Dendritic cell treated with granulocyte-macrophage colony-stimulating factor and Interleukin-4, amounts not matched to agents 40 ng/mL and 50 ng/mL, for 4 days (primary cell): ENCODE data around the gene MPP2.
"Not testable (repeated sequence)": the region's sequence is repeated elsewhere in the genome, so short reads cannot be mapped to it uniquely, and the experiment has no call there.

Experiments used
- H3K27ac Mint-ChIP-seq: one replicate; pipeline ENCODE4 v1.8.0; 2022; ENCODE audit warnings: mild to moderate bottlenecking, mixed read lengths
- H3K27me3 Mint-ChIP-seq: one replicate; pipeline ENCODE4 v1.8.0; 2022; ENCODE audit warnings: mild to moderate bottlenecking, mixed read lengths
- H3K36me3 Mint-ChIP-seq: one replicate; pipeline ENCODE4 v1.8.0; 2022; ENCODE audit warnings: low read depth, mixed read lengths
- H3K4me1 Mint-ChIP-seq: one replicate; pipeline ENCODE4 v1.8.0; 2022; ENCODE audit warnings: low read depth, mixed read lengths
- H3K4me3 Mint-ChIP-seq: one replicate; pipeline ENCODE4 v1.8.0; 2022; ENCODE audit warnings: mild to moderate bottlenecking, moderate library complexity, mixed read lengths
- H3K9me3 Mint-ChIP-seq: one replicate; pipeline ENCODE4 v1.8.0; 2022; ENCODE audit warnings: mixed read lengths
- intact Hi-C: fragments of 100-400 bp; cut with micrococcal nuclease; formaldehyde crosslinking; loops from one replicate; pipeline ENCODE4 v1.15.0; 2022

MPP2 gene

GRCh38 chr17:43905400-43905984 is 1.8 kb downstream of the MPP2 start:
- Mint-ChIP-seq H3K36me3 (no peaks in the 10 kb centered on the region), H3K4me3 (no peak overlapping the region), H3K4me1 (peaks cover 36% of the 10 kb centered on the region), H3K9me3 (no peaks in the 10 kb centered on the region), H3K27ac (no peak overlapping the region), H3K27me3 (peaks cover 76% of the 10 kb centered on the region)
- intact Hi-C loops = no loop called here

GRCh38 chr17:43901861-43902589 is 5.3 kb downstream of the MPP2 start:
- Mint-ChIP-seq H3K4me1 (peaks cover 25% of the 10 kb centered on the region), H3K9me3 (no peaks in the 10 kb centered on the region), H3K4me3 (no peak overlapping the region), H3K27me3 (peaks cover 68% of the 10 kb centered on the region), H3K27ac (no peak overlapping the region), H3K36me3 (no peaks in the 10 kb centered on the region)
- intact Hi-C loops = no loop called here

GRCh38 chr17:43900858-43901754 is 6.2 kb downstream of the MPP2 start:
- no peaks in the 10 kb centered on the region for H3K36me3 Mint-ChIP-seq
- intact Hi-C loops = no loop called here

GRCh38 chr17:43900183-43900857 is 7.0 kb downstream of the MPP2 start:
- Mint-ChIP-seq H3K4me1 (peaks cover 13% of the 10 kb centered on the region), H3K9me3 (no peaks in the 10 kb centered on the region), H3K4me3 (peak overlapping the region; percentile 70), H3K27me3 (peaks cover 62% of the 10 kb centered on the region), H3K36me3 (no peaks in the 10 kb centered on the region), H3K27ac (peak overlapping the region; percentile 40)
- intact Hi-C loops = no loop called here

More at GRCh38 chr17:43900858-43901754, 6.2 kb downstream of the MPP2 start:
- Mint-ChIP-seq H3K27me3 (peaks cover 68% of the 10 kb centered on the region), H3K4me1 (peaks cover 16% of the 10 kb centered on the region), H3K9me3 (no peaks in the 10 kb centered on the region), H3K4me3 (peak overlapping the region; percentile 70), H3K27ac (peak overlapping the region; percentile 40)

DNA sequence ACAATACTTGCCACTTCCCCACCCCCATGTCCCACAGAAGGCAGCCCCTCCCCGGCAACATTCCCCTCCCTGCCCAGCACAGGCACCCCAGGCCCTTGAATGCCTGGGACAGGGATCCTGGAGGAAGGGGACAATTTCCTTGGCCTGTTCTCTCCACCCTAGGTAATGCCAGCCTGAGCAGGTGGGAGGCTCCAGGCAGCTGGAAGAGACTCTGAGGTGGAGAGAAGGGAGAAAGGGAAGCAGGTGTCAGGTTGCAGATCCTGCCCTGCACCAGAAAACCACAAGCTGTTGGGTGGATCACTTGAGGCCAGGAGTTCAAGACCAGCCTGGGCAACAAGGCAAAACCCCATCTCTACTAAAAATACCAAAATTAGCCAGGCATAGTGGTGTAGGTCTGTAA is 8.9 kb downstream of the MPP2 start:
- Mint-ChIP-seq H3K4me1 (peaks cover 13% of the 10 kb centered on the region), H3K36me3 (no peaks in the 10 kb centered on the region), H3K9me3 (no peaks in the 10 kb centered on the region), H3K4me3 (no peak overlapping the region), H3K27me3 (peaks cover 46% of the 10 kb centered on the region), H3K27ac (no peak overlapping the region)
- intact Hi-C loops = no loop called here

- H3K4me3 Mint-ChIP-seq = no peak overlapping the region
- peaks cover 13% of the 10 kb centered on the region for H3K4me1 Mint-ChIP-seq
- H3K27ac Mint-ChIP-seq = no peak overlapping the region
- peaks cover 46% of the 10 kb centered on the region for H3K27me3 Mint-ChIP-seq
- intact Hi-C loops = no loop called here
- no peaks in the 10 kb centered on the region for H3K36me3 Mint-ChIP-seq
- H3K9me3 Mint-ChIP-seq = no peaks in the 10 kb centered on the region
Measured at GRCh38 chr17:43897831-43898230, 9.5 kb downstream of the MPP2 start.

- H3K36me3 Mint-ChIP-seq, H3K4me3 Mint-ChIP-seq, H3K9me3 Mint-ChIP-seq, H3K4me1 Mint-ChIP-seq, intact Hi-C loops, H3K27ac Mint-ChIP-seq: not testable (repeated sequence)
- peaks cover 28% of the 10 kb centered on the region for H3K27me3 Mint-ChIP-seq
Measured at GRCh38 chr17:43894494-43894893, 12.8 kb downstream of the MPP2 start.

GRCh38 chr17:43892647-43892952 is 14.7 kb downstream of the MPP2 start:
- no peaks in the 10 kb centered on the region for H3K36me3 Mint-ChIP-seq
- H3K9me3 Mint-ChIP-seq = no peaks in the 10 kb centered on the region
- intact Hi-C loops = no loop called here
- no peaks in the 10 kb centered on the region for H3K4me1 Mint-ChIP-seq
- H3K4me3 Mint-ChIP-seq = no peak overlapping the region
- peaks cover 23% of the 10 kb centered on the region for H3K27me3 Mint-ChIP-seq
- no peak overlapping the region for H3K27ac Mint-ChIP-seq

DNA sequence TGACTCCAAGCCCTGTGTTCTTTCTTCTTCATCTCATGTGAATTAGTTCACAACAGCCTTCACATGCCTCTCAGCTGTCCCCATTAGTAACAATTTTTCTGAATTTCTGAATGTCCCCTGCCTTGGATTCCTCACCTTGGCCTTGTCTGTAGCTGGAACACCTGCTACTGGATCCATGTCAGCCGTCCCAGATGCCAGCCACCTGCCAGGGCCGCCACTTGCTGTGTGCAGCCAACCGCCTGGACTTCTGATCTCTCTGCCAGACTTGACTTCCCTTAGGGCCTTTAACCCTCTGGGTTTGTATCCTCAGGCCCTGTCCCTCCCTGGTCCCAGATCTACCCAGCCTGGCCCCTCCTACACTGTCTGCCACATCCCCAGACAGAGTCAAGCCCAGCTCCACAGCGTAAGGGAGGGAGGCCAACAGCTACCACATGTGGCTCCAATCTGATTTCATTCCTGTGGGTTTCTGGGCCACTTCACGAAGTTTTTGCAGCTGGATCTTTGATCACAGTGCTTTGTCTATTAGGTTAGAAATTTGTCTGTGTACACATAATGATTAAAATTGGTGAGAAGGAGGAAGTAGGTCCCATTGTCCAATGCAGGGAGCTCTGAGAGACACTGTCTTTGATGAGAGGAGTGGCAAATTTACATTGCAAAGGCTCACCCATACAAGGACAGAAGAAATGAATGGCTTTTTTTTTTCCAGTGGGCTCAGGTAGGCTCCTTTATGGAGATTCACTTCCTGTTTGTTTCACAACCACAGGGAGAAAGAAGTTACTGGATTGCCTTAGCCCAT is 15.3 kb downstream of the MPP2 start:
- Mint-ChIP-seq H3K4me1 (no peaks in the 10 kb centered on the region), H3K27ac (no peak overlapping the region), H3K27me3 (peaks cover 17% of the 10 kb centered on the region), H3K9me3 (no peaks in the 10 kb centered on the region), H3K4me3 (no peak overlapping the region), H3K36me3 (no peaks in the 10 kb centered on the region)
- intact Hi-C loops = no loop called here

GRCh38 chr17:43890240-43890639 is 17.1 kb downstream of the MPP2 start:
- Mint-ChIP-seq H3K9me3 (no peaks in the 10 kb centered on the region), H3K27me3 (peaks cover 10% of the 10 kb centered on the region), H3K27ac (no peak overlapping the region), H3K4me3 (no peak overlapping the region), H3K36me3 (no peaks in the 10 kb centered on the region), H3K4me1 (no peaks in the 10 kb centered on the region)
- intact Hi-C loops = no loop called here

DNA sequence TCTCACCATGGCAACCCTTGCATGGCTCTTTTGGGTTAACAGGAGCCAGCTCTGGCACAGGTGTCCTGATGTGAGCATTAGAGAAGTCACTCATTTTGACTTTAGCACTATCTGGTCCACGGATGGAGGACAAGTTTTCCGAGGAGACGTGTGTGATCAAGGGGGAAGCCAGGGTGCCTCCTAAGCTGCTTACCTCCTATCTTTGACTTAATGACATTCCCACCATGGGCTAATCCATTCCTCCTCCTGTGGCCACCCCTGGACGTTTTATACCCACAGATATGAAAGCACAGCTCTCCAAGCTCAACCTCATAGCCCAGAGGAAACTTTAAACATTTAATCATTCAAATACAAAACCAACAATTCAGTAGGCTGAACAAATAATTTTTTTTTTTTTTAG is 18.8 kb downstream of the MPP2 start:
- H3K4me3 Mint-ChIP-seq = no peak overlapping the region
- no peaks in the 10 kb centered on the region for H3K4me1 Mint-ChIP-seq
- no peak overlapping the region for H3K27ac Mint-ChIP-seq
- H3K27me3 Mint-ChIP-seq = peaks cover 13% of the 10 kb centered on the region
- no peaks in the 10 kb centered on the region for H3K9me3 Mint-ChIP-seq
- intact Hi-C loops = no loop called here
- no peaks in the 10 kb centered on the region for H3K36me3 Mint-ChIP-seq

- intact Hi-C loops = no loop called here
- Mint-ChIP-seq H3K36me3 (no peaks in the 10 kb centered on the region), H3K27me3 (peaks cover 20% of the 10 kb centered on the region), H3K4me3 (no peak overlapping the region), H3K27ac (no peak overlapping the region), H3K9me3 (no peaks in the 10 kb centered on the region), H3K4me1 (peaks cover 6% of the 10 kb centered on the region)
Measured at GRCh38 chr17:43882761-43883415, 24.4 kb downstream of the MPP2 start.
